HG02852 (cell line): Measurements from ENCODE around the gene PSMC3.

Source experiments
- ATAC-seq: cut with Tn5 transposase; IDR thresholded peaks from one replicate; pipeline ENCODE4 v1.9.1; 2021; ENCODE audit warnings: mild to moderate bottlenecking, moderate library complexity; ENCODE audit not compliant: unreplicated experiment

Gene PSMC3

GRCh38 chr11:47443817-47444216 lies 17.6 kb upstream of the PSMC3 start:
- no peak for ATAC-seq

- ATAC-seq = no peak
These were observed 16.9 kb upstream of the PSMC3 start for GRCh38 chr11:47443028-47443700.

- ATAC-seq = no peak
These were observed 16.3 kb upstream of the PSMC3 start for GRCh38 chr11:47442514-47442913.

GRCh38 chr11:47441421-47441820 lies 15.2 kb upstream of the PSMC3 start:
- no peak for ATAC-seq

- no peak for ATAC-seq
These were observed 13.8 kb upstream of the PSMC3 start for GRCh38 chr11:47440054-47440476.

GRCh38 chr11:47438721-47439120 lies 12.5 kb upstream of the PSMC3 start:
- ATAC-seq = no peak

GRCh38 chr11:47437746-47438418 lies 11.6 kb upstream of the PSMC3 start:
- ATAC-seq = no peak

GRCh38 chr11:47437218-47437745 lies 11.0 kb upstream of the PSMC3 start:
- no peak for ATAC-seq

GRCh38 chr11:47436726-47437125 lies 10.5 kb upstream of the PSMC3 start:
- ATAC-seq = no peak

- ATAC-seq = no peak
These were observed 9.4 kb upstream of the PSMC3 start for GRCh38 chr11:47435687-47436086.

- no peak for ATAC-seq
These were observed 8.0 kb upstream of the PSMC3 start for GRCh38 chr11:47434011-47434786.

- ATAC-seq = no peak
These were observed 6.9 kb upstream of the PSMC3 start for GRCh38 chr11:47433157-47433556.

- ATAC-seq = no peak
These were observed 5.3 kb upstream of the PSMC3 start for GRCh38 chr11:47431356-47432083.

GRCh38 chr11:47430524-47430923 lies 4.3 kb upstream of the PSMC3 start:
- no peak for ATAC-seq

GRCh38 chr11:47425611-47426010 lies 628 bp downstream of the PSMC3 start:
- no peak for ATAC-seq

GRCh38 chr11:47418454-47419259 lies 7.6 kb downstream of the PSMC3 start:
- no peak for ATAC-seq

- ATAC-seq = no peak
These were observed 8.5 kb downstream of the PSMC3 start for GRCh38 chr11:47417712-47418111.

GRCh38 chr11:47415949-47416472 lies 10.2 kb downstream of the PSMC3 start:
- ATAC-seq = no peak

- ATAC-seq = no peak
These were observed 11.0 kb downstream of the PSMC3 start for GRCh38 chr11:47415091-47415854.
